SK-MEL-5 (cell line): ENCODE data around the gene LRRC45. TPM values are rescaled to one million over a fixed set of nuclear protein-coding genes. Genes with fewer than 3 reads are reported as not detected.

Experiments
- DNase-seq: peaks from one replicate; pipeline ENCODE4 v3.0.0-alpha.2; 2016; ENCODE audit warnings: low read depth, low spot score
- in situ Hi-C: cut with HindIII; loops from 2 replicates; pipeline ENCODE4 v1.10.0; 2016; ENCODE audit warnings: low sequenced_read_pairs, high pct_unique_total_duplicates, low pct_unique_long_range_greater_than_20kb
- total RNA-seq: library from RNA; depleted of rRNA; stranded (reverse); fragments of >200 nt; shearing (Covaris generic); gene quantifications from 2 replicates; pipeline ENCODE4 v1.2.3, GENCODE V29; 2014

The LRRC45 gene
- total RNA-seq, 1 experiment from 2014 or later: 40.4 TPM

GRCh38 chr17:82051776-82052637 is 28.9 kb downstream of the LRRC45 start, which contains the start of the genes GPS1 and RFNG:
Gene GPS1, plus strand, starts transcription at chr17:82051898. Its CDS starts 34 bp downstream, at chr17:82051932.
Gene RFNG, minus strand, starts transcription at chr17:82051811. Its CDS starts 45 bp downstream, at chr17:82051766.
- DNase-seq: peak; percentile 74
- in situ Hi-C loops: loop anchor here (10.0 kb wide), 1 partner anchor 153 kb away; no protein-coding TSS in a partner anchor

DNA sequence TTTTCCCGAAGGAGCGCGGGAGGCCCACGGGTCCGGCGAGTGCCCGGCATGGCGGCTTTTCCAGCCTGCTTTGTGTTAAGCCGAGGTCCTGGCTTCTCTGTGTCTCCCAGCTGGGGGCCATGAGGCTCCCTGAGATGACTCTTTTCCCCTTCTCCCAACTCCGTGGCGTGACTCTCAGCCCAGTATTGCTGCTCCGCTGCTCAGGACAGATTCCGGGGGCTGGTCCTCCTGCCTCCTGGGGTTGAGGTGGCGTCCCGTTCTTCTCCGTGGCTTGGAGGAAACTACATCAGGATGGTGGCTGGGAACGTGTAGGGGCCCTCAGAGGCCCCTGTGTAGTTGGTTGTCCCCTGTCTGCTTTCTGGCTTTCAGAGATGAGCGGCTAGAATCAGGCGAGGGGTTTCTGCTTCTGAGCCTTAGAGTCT is 29.5 kb downstream of the LRRC45 start:
- DNase-seq: no peak
- in situ Hi-C loops: loop anchor here (10.0 kb wide), 1 partner anchor 152 kb away; no protein-coding TSS in a partner anchor

DNA sequence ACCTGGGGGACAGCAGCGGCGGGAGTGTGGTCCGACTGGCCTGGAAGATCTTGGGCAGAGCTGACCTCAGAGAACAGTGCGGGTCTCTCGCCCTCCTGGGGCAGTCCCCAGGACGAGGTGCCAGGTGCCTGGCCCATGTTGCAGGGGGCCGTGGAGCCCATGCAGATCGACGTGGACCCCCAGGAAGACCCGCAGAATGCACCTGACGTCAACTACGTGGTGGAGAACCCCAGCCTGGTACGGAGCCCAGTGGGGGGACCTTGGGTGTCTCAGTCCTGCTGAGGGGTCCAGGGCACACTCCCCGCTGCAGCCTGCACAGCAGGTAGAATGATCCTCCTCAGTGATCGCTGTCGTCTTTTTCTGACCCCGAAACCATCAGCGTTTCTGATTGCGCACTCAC is 30.0 kb downstream of the LRRC45 start:
- no peak for DNase-seq
- in situ Hi-C loops: loop anchor here (10.0 kb wide), 1 partner anchor 152 kb away; no protein-coding TSS in a partner anchor

- in situ Hi-C loops: loop anchor here (10.0 kb wide), 1 partner anchor 151 kb away; no protein-coding TSS in a partner anchor
- no peak for DNase-seq
Observed at GRCh38 chr17:82053556-82054263, 30.6 kb downstream of the LRRC45 start.

- no peak for DNase-seq
- in situ Hi-C loops: loop anchor here (10.0 kb wide), 1 partner anchor 150 kb away; no protein-coding TSS in a partner anchor
Observed at GRCh38 chr17:82054351-82055022, 31.4 kb downstream of the LRRC45 start.

- in situ Hi-C loops: loop anchor here (10.0 kb wide), 1 partner anchor 150 kb away; no protein-coding TSS in a partner anchor
- no peak for DNase-seq
Observed at GRCh38 chr17:82055023-82055964, 32.2 kb downstream of the LRRC45 start.

DNA sequence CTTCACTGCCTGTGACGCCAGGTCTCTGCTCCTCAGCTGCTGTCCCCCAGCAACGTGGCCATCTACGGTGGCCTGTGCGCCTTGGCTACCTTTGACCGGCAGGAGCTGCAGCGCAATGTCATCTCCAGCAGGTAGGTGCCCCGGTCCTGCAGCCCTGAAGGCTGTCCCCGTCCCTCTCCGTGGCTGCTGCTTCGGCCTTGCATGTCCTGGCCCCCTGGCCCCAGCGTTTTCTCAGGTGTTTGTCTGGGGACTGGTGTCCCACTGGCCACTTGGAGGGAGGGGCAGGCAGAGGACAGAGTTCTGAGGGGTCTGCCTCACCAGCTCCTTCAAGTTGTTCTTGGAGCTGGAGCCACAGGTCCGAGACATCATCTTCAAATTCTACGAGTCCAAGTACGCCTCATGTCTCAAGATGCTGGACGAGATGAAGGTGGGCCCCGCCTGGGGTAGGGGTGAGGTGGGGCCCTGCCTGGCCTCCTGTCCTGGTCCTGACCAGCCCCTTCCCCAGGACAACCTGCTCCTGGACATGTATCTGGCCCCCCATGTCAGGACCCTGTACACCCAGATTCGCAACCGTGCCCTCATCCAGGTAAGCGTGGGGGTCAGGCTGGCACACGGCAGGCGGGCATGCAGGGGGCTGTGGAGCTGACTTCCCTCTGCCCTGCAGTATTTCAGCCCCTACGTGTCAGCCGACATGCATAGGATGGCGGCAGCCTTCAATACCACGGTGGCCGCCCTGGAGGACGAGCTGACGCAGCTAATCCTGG is 33.0 kb downstream of the LRRC45 start:
- no peak for DNase-seq
- in situ Hi-C loops: loop anchor here (10.0 kb wide), 1 partner anchor 149 kb away; no protein-coding TSS in a partner anchor

DNA sequence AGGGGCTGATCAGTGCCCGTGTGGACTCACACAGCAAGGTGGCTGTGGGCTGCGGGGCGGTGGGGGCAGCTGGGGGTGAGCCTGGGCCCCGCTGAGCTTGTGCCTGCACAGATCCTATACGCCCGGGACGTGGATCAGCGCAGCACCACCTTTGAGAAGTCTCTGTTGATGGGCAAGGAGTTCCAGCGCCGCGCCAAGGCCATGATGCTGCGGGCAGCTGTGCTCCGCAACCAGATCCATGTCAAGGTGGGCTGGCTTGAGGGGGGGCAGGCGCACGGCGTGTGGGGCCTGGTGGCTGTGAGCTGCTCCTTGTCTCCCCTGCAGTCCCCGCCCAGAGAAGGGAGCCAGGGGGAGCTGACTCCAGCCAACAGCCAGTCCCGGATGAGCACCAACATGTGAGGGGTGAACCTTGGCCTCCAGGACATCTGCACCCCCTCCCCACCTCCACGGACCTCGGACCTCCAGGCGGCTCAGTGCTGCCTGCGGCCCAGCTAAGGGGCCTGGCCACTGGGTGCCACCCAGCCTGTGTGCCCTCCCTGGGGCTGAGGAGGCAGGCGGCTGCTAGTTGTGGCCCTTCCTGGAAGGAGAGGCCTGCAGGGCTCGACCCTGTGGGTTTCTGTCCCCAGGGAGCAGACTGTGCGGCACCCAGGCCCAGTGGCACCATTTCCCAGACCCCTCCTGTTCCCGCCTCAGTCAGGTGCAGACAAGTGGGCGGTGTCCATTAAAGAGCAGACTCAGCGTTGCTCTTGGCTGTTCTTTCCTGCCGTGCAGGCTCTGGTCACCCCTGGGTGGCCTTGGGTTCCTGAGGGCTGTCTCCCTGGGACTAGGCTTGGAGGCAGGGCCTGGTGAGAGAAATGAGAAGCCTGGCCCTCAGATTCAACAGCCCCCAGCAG is 33.9 kb downstream of the LRRC45 start:
- in situ Hi-C loops: loop anchor here (10.0 kb wide), 1 partner anchor 148 kb away; no protein-coding TSS in a partner anchor
- no peak for DNase-seq

GRCh38 chr17:82058230-82058854 is 35.2 kb downstream of the LRRC45 start:
- no peak for DNase-seq
- in situ Hi-C loops: loop anchor here (10.0 kb wide), 1 partner anchor 146 kb away; no protein-coding TSS in a partner anchor

DNA sequence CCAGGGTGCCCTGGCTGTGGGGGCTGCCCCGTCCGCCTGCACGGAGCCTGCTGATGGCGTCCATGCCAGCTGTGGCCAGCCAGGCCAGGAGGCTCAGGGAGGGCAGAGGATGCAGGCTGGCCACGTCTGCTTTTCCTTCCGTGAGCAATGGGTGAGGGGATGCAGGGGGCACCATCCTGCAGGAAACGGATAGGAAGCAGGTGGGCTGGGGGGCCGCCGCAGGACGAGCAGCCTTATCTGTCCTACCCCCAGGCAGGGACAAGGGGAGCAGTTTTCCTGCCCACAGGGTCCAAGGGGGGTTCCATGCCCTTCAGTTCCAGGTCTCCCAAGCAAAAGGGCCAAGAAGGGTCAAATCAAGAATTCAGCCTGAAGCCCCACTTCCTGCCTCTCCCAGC is 35.7 kb downstream of the LRRC45 start:
- no peak for DNase-seq
- in situ Hi-C loops: loop anchor here (10.0 kb wide), 1 partner anchor 146 kb away; no protein-coding TSS in a partner anchor

- no peak for DNase-seq
- in situ Hi-C loops: loop anchor here (10.0 kb wide), 1 partner anchor 145 kb away; no protein-coding TSS in a partner anchor
Observed at GRCh38 chr17:82059272-82060000, 36.3 kb downstream of the LRRC45 start.

GRCh38 chr17:82060001-82060380 is 36.9 kb downstream of the LRRC45 start:
- DNase-seq: no peak

GRCh38 chr17:82060614-82061013 is 37.5 kb downstream of the LRRC45 start:
- in situ Hi-C loops: no loop called here
- DNase-seq: no peak

More at GRCh38 chr17:82060001-82060380, 36.9 kb downstream of the LRRC45 start:
- in situ Hi-C loops: no loop called here
